Neural progenitor cell (in vitro differentiated cells): ENCODE data around the gene GARIN5B. TPM values are rescaled to one million over a fixed set of nuclear protein-coding genes. Genes with fewer than 3 reads are reported as not detected.

ENCODE experiments used
- DNase-seq: peaks from one replicate; pipeline ENCODE4 v3.0.0-alpha.2; 2016; ENCODE audit warnings: low spot score
- H2AFZ ChIP-seq: fragments of 200-600 bp; sonication (generic); replicated peaks from 2 replicates; pipeline ENCODE4 v1.6.1; 2016; ENCODE audit warnings: antibody characterized with exemption
- H3F3A ChIP-seq: fragments of 200-600 bp; sonication (generic); 2 replicates; pipeline ENCODE4 v1.6.1; 2016; ENCODE audit warnings: antibody characterized with exemption, low read depth
- H3K27ac ChIP-seq: fragments of 200-600 bp; sonication (generic); 2 replicates; pipeline ENCODE4 v1.5.1; 2016; ENCODE audit warnings: mild to moderate bottlenecking
- H3K27me3 ChIP-seq: fragments of 200-600 bp; sonication (generic); 2 replicates; pipeline ENCODE4 v1.6.1; 2016; ENCODE audit warnings: mild to moderate bottlenecking, moderate library complexity
- H3K36me3 ChIP-seq: fragments of 200-600 bp; sonication (generic); 2 replicates; pipeline ENCODE4 v1.5.1; 2016
- H3K4me1 ChIP-seq: fragments of 200-600 bp; sonication (generic); 2 replicates; pipeline ENCODE4 v1.6.1; 2016; ENCODE audit warnings: mixed run types
- H3K4me2 ChIP-seq: fragments of 200-600 bp; sonication (generic); 2 replicates; pipeline ENCODE4 v1.6.1; 2016
- H3K4me3 ChIP-seq: fragments of 200-600 bp; sonication (generic); 2 replicates; pipeline ENCODE4 v1.5.1; 2016
- H3K79me2 ChIP-seq: fragments of 200-600 bp; sonication (generic); 2 replicates; pipeline ENCODE4 v1.6.1; 2016; ENCODE audit warnings: low read depth
- H3K9ac ChIP-seq: fragments of 200-600 bp; sonication (generic); 2 replicates; pipeline ENCODE4 v1.6.1; 2016
- H3K9me3 ChIP-seq: fragments of 200-600 bp; sonication (generic); 2 replicates; pipeline ENCODE4 v1.5.1; 2016; ENCODE audit warnings: low read depth
- H4K20me1 ChIP-seq: fragments of 200-600 bp; sonication (generic); 2 replicates; pipeline ENCODE4 v1.6.1; 2016; ENCODE audit warnings: low read depth
- H3K27ac Mint-ChIP-seq: 3 replicates; pipeline ENCODE4 v1.8.0; 2021; ENCODE audit warnings: mixed read lengths
- H3K27me3 Mint-ChIP-seq: 2 replicates; pipeline ENCODE4 v1.8.0; 2022; ENCODE audit warnings: low read depth, mild to moderate bottlenecking, inconsistent platforms, moderate library complexity, mixed read lengths; ENCODE audit not compliant: insufficient read depth
- H3K36me3 Mint-ChIP-seq: 3 replicates; pipeline ENCODE4 v1.8.0; 2021; ENCODE audit warnings: mixed read lengths
- H3K4me1 Mint-ChIP-seq: 3 replicates; pipeline ENCODE4 v1.8.0; 2021; ENCODE audit warnings: mixed read lengths
- H3K4me3 Mint-ChIP-seq: 3 replicates; pipeline ENCODE4 v1.8.0; 2021; ENCODE audit warnings: mild to moderate bottlenecking, moderate library complexity, mixed read lengths
- H3K9me3 Mint-ChIP-seq: 3 replicates; pipeline ENCODE4 v1.8.0; 2020; ENCODE audit warnings: mixed read lengths
- CTCF ChIP-seq: fragments of 200-600 bp; sonication (generic); IDR thresholded peaks from 2 replicates; pipeline ENCODE4 v1.5.1; 2017; ENCODE audit warnings: antibody characterized with exemption, mild to moderate bottlenecking
- EZH2 ChIP-seq: fragments of 200-600 bp; sonication (generic); IDR thresholded peaks from 2 replicates; pipeline ENCODE4 v1.6.1; 2017; ENCODE audit warnings: antibody characterized with exemption, mild to moderate bottlenecking, moderate library complexity
- EZH2phosphoT487 ChIP-seq: fragments of 200-600 bp; sonication (generic); IDR thresholded peaks from 2 replicates; pipeline ENCODE4 v1.6.1; 2017; ENCODE audit warnings: antibody characterized with exemption
- total RNA-seq: library from RNA; depleted of rRNA; stranded (reverse); fragments of >200 nt; gene quantifications from 2 replicates; pipeline ENCODE4 v1.2.3, GENCODE V29; 2015; ENCODE audit warnings: low replicate concordance

GARIN5B gene
- total RNA-seq, 1 donor from 2014 or later: not detected

GRCh38 chr19:55391702-55392615 lies 28.9 kb upstream of the GARIN5B start:
- H3K9me3 Mint-ChIP-seq: no peaks in the 10 kb centered on the region
- peaks cover 2% of the 10 kb centered on the region for H3K27me3 Mint-ChIP-seq
- peaks cover 10% of the 10 kb centered on the region for H3K36me3 Mint-ChIP-seq
- H3K27me3 ChIP-seq: no peaks in the 10 kb centered on the region
- H3K4me2 ChIP-seq: peak overlapping the region; percentile 45
- H4K20me1 ChIP-seq: peaks cover 63% of the 10 kb centered on the region
- H3K27ac Mint-ChIP-seq: no peak overlapping the region
- peaks cover 57% of the 10 kb centered on the region for H3F3A ChIP-seq
- no peak overlapping the region for H3K4me3 ChIP-seq
- no peak for DNase-seq
- no peaks in the 10 kb centered on the region for H3K36me3 ChIP-seq
- H3K4me1 Mint-ChIP-seq: peaks cover 37% of the 10 kb centered on the region
- H3K9ac ChIP-seq: no peak overlapping the region
- TF ChIP-seq EZH2: no peak
- TF ChIP-seq EZH2phosphoT487: no peak
- no peak for TF ChIP-seq CTCF
- peaks cover 24% of the 10 kb centered on the region for H3K4me1 ChIP-seq
- H3K27ac ChIP-seq: no peak overlapping the region
- no peaks in the 10 kb centered on the region for H3K9me3 ChIP-seq
- no peak overlapping the region for H2AFZ ChIP-seq
- peaks cover 21% of the 10 kb centered on the region for H3K79me2 ChIP-seq
- H3K4me3 Mint-ChIP-seq: no peak overlapping the region

DNA sequence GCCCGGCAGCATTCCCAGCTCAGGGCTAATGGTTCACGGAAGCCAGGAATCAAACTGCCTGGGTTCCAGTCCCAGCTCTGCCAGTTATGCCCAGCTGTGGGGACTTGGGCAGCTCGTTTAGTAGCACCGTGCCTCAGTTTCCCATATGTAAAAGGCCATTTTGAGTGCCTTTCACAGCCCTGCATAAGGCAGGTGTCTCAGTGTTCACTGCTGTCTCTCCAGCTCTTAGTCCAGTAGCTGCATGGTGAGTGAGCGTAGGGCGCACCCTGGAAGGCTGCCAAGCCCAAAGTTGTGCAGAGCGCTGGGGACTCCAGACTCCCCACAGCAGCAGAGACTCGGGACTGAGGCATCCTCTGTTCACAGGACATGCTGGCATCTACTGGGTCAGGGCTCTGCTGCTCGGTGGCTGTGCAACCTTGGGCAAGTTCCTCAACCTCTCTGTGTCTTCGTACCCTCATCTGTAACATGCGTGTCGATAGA lies 28.2 kb upstream of the GARIN5B start:
- Histone ChIP-seq H3K9me3 (no peaks in the 10 kb centered on the region), H3K4me3 (no peak overlapping the region), H3K9ac (no peak overlapping the region), H3K4me1 (peaks cover 29% of the 10 kb centered on the region), H3K4me2 (no peak overlapping the region), H3F3A (peaks cover 64% of the 10 kb centered on the region), H2AFZ (no peak overlapping the region), H4K20me1 (peaks cover 71% of the 10 kb centered on the region), H3K79me2 (peaks cover 28% of the 10 kb centered on the region), H3K27me3 (no peaks in the 10 kb centered on the region), H3K36me3 (no peaks in the 10 kb centered on the region), H3K27ac (no peak overlapping the region)
- no peak for DNase-seq
- H3K27ac Mint-ChIP-seq: no peak overlapping the region
- H3K9me3 Mint-ChIP-seq: no peaks in the 10 kb centered on the region
- peaks cover 15% of the 10 kb centered on the region for H3K36me3 Mint-ChIP-seq
- H3K4me1 Mint-ChIP-seq: peaks cover 44% of the 10 kb centered on the region
- TF ChIP-seq EZH2phosphoT487 (no peak), EZH2 (no peak), CTCF (no peak)
- H3K27me3 Mint-ChIP-seq: peaks cover 2% of the 10 kb centered on the region
- no peak overlapping the region for H3K4me3 Mint-ChIP-seq

GRCh38 chr19:55390461-55390880 lies 27.4 kb upstream of the GARIN5B start:
- TF ChIP-seq CTCF (no peak), EZH2 (no peak), EZH2phosphoT487 (no peak)
- peaks cover 67% of the 10 kb centered on the region for H3F3A ChIP-seq
- H3K27ac Mint-ChIP-seq: no peak overlapping the region
- no peak for DNase-seq
- no peak overlapping the region for H2AFZ ChIP-seq
- no peak overlapping the region for H3K4me2 ChIP-seq
- H3K4me3 Mint-ChIP-seq: peak overlapping the region; percentile 42
- H3K4me3 ChIP-seq: no peak overlapping the region
- peaks cover 75% of the 10 kb centered on the region for H4K20me1 ChIP-seq
- no peaks in the 10 kb centered on the region for H3K36me3 ChIP-seq
- peaks cover 32% of the 10 kb centered on the region for H3K79me2 ChIP-seq
- H3K9ac ChIP-seq: no peak overlapping the region
- H3K36me3 Mint-ChIP-seq: peaks cover 15% of the 10 kb centered on the region
- no peaks in the 10 kb centered on the region for H3K9me3 ChIP-seq
- peaks cover 3% of the 10 kb centered on the region for H3K27me3 Mint-ChIP-seq
- no peaks in the 10 kb centered on the region for H3K27me3 ChIP-seq
- H3K27ac ChIP-seq: no peak overlapping the region
- H3K9me3 Mint-ChIP-seq: no peaks in the 10 kb centered on the region
- peaks cover 29% of the 10 kb centered on the region for H3K4me1 ChIP-seq
- H3K4me1 Mint-ChIP-seq: peaks cover 50% of the 10 kb centered on the region
